Cardiac muscle cell (in vitro differentiated cells and primary cell): Measurements from ENCODE around the gene OR11H7. TPM values are rescaled to one million over a fixed set of nuclear protein-coding genes. Genes with fewer than 3 reads are reported as not detected.
"Not testable (repeated sequence)": the region's sequence is repeated elsewhere in the genome, so short reads cannot be mapped to it uniquely, and the experiment has no call there.

Source experiments
- DNase-seq, 2 donors: peaks; one replicate each; pipeline versions ENCODE4 v3.0.0 to v3.0.0-alpha.2; 2010 to 2017; ENCODE audit warnings: low read depth in 1 of 2, low spot score in 1 of 2
- H3K27ac ChIP-seq: fragments of 200-600 bp; sonication (generic); 2 replicates; pipeline ENCODE4 v1.5.1; 2016
- H3K27me3 ChIP-seq: fragments of 200-600 bp; sonication (generic); 2 replicates; pipeline ENCODE4 v1.6.0; 2016; ENCODE audit warnings: control low read depth
- H3K36me3 ChIP-seq: fragments of 200-600 bp; sonication (generic); 2 replicates; pipeline ENCODE4 v1.5.1; 2016; ENCODE audit warnings: control low read depth
- H3K4me1 ChIP-seq: fragments of 200-600 bp; sonication (generic); 2 replicates; pipeline ENCODE4 v1.8.1; 2017; ENCODE audit warnings: low read depth, mild to moderate bottlenecking, mixed run types
- H3K4me3 ChIP-seq: fragments of 200-600 bp; sonication (generic); 2 replicates; pipeline ENCODE4 v1.5.1; 2016; ENCODE audit warnings: mild to moderate bottlenecking
- H3K9me3 ChIP-seq: fragments of 200-600 bp; sonication (generic); 2 replicates; pipeline ENCODE4 v1.5.1; 2017; ENCODE audit warnings: low read depth, mild to moderate bottlenecking, control low read depth
- polyA plus RNA-seq: library from polyadenylated mRNA; unstranded; fragments of >200 nt; fragmentation: Nextera tagmentation; extraction: Ambion mirVana; gene quantifications from 2 replicates; pipeline ENCODE4 v1.2.1, GENCODE V29; 2016
- total RNA-seq: library from RNA; depleted of rRNA; stranded (reverse); fragments of >200 nt; gene quantifications from 2 replicates; pipeline ENCODE4 v1.2.3, GENCODE V29; 2016
- TF ChIP-seq, protein P1 (sequence below): IDR thresholded peaks from 2 replicates; pipeline ENCODE4 v1.5.1; 2012; ENCODE audit warnings: low read depth, mild to moderate bottlenecking, low read length

The OR11H7 gene
- total and polyA plus RNA-seq, 2 experiments from 2014 or later: not detected

DNA sequence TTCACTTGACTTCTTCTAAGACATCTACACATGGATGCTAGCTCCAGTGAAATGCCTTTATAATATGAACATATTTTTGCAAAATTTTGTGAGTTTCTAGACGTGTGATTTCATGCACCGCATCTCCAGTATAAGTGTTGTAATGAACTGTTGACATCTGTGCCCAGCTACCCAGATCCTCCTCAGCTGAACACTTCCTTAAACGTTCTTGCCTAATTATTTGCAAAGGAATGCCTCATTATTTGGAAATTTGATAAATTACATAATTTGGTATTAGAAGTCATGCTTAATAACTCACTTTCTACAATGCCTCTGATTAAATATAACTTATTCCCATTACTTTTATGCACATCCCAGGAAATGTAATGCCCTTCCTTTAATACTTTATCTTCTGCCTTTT, 24.1 kb upstream of the OR11H7 start:
- Histone ChIP-seq H3K4me3 (no peak overlapping the region), H3K27ac (no peak overlapping the region), H3K9me3 (no peaks in the 10 kb centered on the region), H3K4me1 (no peaks in the 10 kb centered on the region), H3K27me3 (no peaks in the 10 kb centered on the region), H3K36me3 (no peaks in the 10 kb centered on the region)
- DNase-seq: no peak
- TF ChIP-seq, protein P1, sequence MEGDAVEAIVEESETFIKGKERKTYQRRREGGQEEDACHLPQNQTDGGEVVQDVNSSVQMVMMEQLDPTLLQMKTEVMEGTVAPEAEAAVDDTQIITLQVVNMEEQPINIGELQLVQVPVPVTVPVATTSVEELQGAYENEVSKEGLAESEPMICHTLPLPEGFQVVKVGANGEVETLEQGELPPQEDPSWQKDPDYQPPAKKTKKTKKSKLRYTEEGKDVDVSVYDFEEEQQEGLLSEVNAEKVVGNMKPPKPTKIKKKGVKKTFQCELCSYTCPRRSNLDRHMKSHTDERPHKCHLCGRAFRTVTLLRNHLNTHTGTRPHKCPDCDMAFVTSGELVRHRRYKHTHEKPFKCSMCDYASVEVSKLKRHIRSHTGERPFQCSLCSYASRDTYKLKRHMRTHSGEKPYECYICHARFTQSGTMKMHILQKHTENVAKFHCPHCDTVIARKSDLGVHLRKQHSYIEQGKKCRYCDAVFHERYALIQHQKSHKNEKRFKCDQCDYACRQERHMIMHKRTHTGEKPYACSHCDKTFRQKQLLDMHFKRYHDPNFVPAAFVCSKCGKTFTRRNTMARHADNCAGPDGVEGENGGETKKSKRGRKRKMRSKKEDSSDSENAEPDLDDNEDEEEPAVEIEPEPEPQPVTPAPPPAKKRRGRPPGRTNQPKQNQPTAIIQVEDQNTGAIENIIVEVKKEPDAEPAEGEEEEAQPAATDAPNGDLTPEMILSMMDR: no peak

DNA sequence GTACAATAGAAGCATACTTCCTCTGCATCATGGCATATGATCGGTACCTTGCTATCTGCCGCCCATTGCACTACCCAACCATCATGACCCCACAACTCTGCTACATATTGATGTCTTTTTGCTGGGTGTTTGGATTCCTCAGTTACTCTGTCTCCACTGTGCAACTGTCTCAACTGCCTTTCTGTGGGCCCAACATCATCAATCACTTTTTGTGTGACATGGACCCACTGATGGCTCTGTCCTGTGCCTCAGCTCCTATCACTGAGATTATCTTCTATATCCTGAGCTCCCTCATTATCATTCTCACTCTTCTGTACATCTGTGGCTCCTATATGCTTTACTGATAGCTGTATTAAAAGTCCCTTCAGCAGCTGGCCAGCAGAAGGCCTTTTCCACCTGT, 19.2 kb upstream of the OR11H7 start:
- TF ChIP-seq, protein P1: no peak
- H3K4me1 ChIP-seq: no peaks in the 10 kb centered on the region
- no peak for DNase-seq

DNA sequence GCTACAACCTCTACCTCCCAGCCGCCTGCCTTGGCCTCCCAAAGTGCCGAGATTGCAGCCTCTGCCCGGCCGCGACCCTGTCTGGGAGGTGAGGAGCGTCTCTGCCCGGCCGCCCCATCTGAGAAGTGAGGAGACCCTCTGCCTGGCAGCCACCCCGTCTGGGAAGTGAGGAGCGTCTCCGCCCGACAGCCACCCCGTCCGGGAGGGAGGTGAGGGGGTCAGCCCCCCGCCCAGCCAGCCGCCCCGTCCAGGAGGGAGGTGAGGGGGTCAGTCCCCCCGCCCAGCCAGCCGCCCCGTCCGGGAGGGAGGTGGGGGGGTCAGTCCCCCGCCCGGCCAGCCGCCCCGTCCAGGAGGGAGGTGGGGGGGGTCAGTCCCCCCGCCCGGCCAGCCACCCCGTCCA, 16.4 kb upstream of the OR11H7 start:
- not testable (repeated sequence) for H3K36me3 ChIP-seq, H3K27me3 ChIP-seq, H3K27ac ChIP-seq, H3K4me1 ChIP-seq, H3K4me3 ChIP-seq, DNase-seq, H3K9me3 ChIP-seq

More for the DNA sequence above, 19.2 kb upstream of the OR11H7 start:
- H3K36me3 ChIP-seq: no peaks in the 10 kb centered on the region
- H3K27ac ChIP-seq: no peak overlapping the region
- no peak overlapping the region for H3K4me3 ChIP-seq
- H3K27me3 ChIP-seq: no peaks in the 10 kb centered on the region
- H3K9me3 ChIP-seq: no peaks in the 10 kb centered on the region

DNA sequence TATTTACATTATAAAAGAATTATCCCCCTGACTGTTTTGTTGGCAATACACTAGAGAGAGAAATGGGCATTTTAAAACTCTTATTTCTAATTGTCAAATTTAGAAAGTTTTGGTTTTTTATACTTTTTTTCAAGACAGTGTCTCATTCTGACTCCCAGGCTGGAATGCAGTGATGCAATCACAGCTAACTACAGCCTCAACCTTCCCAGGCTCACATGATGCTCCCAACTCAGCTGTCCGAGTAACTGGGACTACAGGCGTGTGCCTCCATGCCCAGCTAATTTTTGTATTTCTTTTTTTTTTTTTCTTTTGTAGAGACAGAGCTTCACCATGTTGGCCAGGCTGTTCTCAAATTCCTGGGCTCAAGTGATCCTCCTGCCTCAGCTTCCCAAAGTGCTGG, 13.6 kb upstream of the OR11H7 start:
- no peaks in the 10 kb centered on the region for H3K9me3 ChIP-seq
- TF ChIP-seq, protein P1: no peak
- no peaks in the 10 kb centered on the region for H3K36me3 ChIP-seq
- no peak overlapping the region for H3K4me3 ChIP-seq
- no peak overlapping the region for H3K27ac ChIP-seq
- no peaks in the 10 kb centered on the region for H3K4me1 ChIP-seq
- no peak for DNase-seq
- no peaks in the 10 kb centered on the region for H3K27me3 ChIP-seq

DNA sequence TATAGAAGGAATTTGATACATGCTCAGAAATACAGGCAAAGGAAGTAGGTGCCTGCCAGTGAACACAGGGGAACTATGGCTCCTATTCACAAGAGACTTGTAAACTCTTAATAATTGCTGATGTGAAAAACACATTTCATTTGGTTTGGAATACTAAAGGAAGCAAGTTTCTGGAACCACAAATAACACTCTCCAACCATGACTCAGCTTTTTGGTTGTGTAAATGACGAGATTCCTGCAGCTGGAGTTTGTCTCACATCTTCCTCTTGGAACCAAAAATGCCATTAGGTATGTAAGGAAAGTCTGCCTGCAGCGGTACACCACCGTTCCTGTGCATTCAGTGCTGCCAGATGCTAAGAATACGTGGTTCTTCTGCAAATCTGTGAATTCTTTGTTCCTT, 9.7 kb upstream of the OR11H7 start:
- no peak overlapping the region for H3K4me3 ChIP-seq
- DNase-seq: no peak
- no peaks in the 10 kb centered on the region for H3K36me3 ChIP-seq
- H3K4me1 ChIP-seq: no peaks in the 10 kb centered on the region
- no peaks in the 10 kb centered on the region for H3K9me3 ChIP-seq
- no peaks in the 10 kb centered on the region for H3K27me3 ChIP-seq
- TF ChIP-seq, protein P1: no peak
- H3K27ac ChIP-seq: no peak overlapping the region

DNA sequence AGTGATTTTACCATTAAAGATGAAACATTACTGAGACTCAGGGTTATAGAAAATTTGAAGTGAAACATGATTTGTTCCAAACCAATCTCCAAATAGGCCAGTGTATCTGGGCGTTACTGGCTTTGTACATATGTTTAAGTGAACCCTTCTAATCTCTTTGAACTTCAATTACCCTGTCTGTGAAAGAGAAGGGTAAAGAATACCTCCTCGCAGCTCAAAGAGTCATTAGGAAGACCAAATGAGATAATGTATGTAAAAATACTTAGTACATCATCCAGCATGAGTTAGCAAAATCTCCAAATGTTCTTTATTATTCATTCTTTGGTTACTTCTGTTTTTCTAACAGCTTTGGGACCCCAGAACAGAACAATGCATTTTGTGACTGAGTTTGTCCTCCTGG, 5.4 kb upstream of the OR11H7 start, which contains the start of gene OR11H6:
TSS of gene OR11H6 (plus strand) at position 301 of the 400 bp plus-strand sequence. CDS start at position 301, 0 bp downstream.
- TF ChIP-seq, protein P1: no peak
- Histone ChIP-seq H3K9me3 (no peaks in the 10 kb centered on the region), H3K36me3 (no peaks in the 10 kb centered on the region), H3K4me3 (no peak within 1 kb of the TSS), H3K27ac (no peak within 1 kb of the TSS), H3K4me1 (no peaks in the 10 kb centered on the region), H3K27me3 (no peaks in the 10 kb centered on the region)
- no peak for DNase-seq

DNA sequence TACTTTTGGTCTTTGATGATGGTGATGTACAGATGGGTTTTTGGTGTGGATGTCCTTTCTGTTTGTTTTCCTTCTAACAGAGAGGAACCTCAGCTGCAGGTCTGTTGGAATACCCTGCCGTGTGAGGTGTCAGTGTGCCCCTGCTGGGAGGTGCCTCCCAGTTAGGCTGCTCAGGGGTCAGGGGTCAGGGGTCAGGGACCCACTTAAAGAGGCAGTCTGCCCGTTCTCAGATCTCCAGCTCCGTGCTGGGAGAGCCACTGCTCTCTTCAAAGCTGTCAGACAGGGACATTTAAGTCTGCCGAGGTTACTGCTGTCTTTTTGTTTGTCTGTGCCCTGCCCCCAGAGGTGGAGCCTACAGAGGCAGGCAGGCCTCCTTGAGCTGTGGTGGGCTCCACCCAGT, 6.6 kb downstream of the OR11H7 start:
- not testable (repeated sequence) for H3K9me3 ChIP-seq

More for the DNA sequence above, 6.6 kb downstream of the OR11H7 start:
- DNase-seq, H3K27ac ChIP-seq, H3K4me1 ChIP-seq, H3K36me3 ChIP-seq, H3K4me3 ChIP-seq, H3K27me3 ChIP-seq: not testable (repeated sequence)
